ENCODE measurements around the gene VSX2.

GRCh38 chr14:74293606-74294005 lies 54.4 kb downstream of the VSX2 start:
- TF ChIP-seq, protein P1, sequence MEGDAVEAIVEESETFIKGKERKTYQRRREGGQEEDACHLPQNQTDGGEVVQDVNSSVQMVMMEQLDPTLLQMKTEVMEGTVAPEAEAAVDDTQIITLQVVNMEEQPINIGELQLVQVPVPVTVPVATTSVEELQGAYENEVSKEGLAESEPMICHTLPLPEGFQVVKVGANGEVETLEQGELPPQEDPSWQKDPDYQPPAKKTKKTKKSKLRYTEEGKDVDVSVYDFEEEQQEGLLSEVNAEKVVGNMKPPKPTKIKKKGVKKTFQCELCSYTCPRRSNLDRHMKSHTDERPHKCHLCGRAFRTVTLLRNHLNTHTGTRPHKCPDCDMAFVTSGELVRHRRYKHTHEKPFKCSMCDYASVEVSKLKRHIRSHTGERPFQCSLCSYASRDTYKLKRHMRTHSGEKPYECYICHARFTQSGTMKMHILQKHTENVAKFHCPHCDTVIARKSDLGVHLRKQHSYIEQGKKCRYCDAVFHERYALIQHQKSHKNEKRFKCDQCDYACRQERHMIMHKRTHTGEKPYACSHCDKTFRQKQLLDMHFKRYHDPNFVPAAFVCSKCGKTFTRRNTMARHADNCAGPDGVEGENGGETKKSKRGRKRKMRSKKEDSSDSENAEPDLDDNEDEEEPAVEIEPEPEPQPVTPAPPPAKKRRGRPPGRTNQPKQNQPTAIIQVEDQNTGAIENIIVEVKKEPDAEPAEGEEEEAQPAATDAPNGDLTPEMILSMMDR (IDR thresholded peaks at IDR 0.05; ENCODE audit: insufficient read depth, low read depth, low read length): no peak
- no peak for TF ChIP-seq EZH2 (IDR thresholded peaks at IDR 0.05; ENCODE audit: insufficient read depth, low read length)
